Hematopoietic multipotent progenitor cell treated with erythropoietin and hydrocortisone succinate and interleukin-3 and kit ligand, for 8 days (in vitro differentiated cells): Measurements from ENCODE around the gene MCM7.
"Not testable (repeated sequence)": the region's sequence is repeated elsewhere in the genome, so short reads cannot be mapped to it uniquely, and the experiment has no call there.

Source experiments
- DNase-seq: peaks from one replicate; pipeline ENCODE4 v3.0.0-alpha.2; 2015

MCM7 gene

DNA sequence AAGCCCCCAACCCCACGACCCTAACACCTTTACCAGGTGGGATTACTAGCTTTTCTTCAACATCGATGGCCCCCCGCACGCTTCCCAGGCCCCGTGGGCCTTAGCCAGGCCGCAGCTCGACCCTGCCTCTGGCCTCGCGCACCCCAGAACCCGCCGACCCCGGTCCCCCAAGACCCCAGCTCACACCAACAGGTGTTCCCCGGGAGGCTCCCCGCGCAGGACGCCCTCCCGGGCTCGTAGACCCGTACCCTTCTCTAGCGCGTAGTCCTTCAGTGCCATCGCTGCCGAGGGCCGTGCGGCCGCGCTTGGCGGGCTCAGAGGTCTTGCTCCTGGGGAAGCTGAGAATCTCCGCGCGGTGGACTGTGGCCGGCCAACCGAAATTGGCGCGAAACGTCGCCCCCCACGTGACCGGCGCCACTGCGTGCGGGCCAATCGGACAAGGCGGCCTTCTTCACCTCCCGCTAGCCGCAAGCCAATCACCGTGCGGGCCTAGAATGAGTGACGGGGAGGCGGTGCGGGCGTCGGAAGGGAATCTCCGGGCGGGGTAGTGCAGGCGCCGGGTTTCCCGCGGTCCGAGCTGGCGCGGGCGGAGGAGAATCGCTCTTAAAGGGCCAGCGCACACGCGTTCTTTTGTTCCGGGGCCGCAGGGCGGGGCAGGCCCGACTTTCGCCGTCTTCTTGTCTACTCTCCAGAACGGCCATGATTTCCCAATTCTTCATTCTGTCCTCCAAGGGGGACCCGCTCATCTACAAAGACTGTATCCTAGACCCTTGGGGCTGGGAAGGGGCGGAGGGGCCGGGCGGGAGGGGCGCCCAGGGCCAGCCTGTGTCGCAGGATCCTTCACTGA, at the start of gene MCM7, which contains the start of gene AP4M1:
Gene MCM7, minus strand, starts transcription at position 382 of the 847 bp plus-strand sequence. Its CDS starts 103 bp downstream, at position 279.
Gene AP4M1, plus strand, starts transcription at position 628 of the 847 bp plus-strand sequence. Its CDS starts 72 bp downstream, at position 700.
- DNase-seq, result peak; percentile 99

GRCh38 chr7:100148559-100149328, 47.5 kb upstream of the MCM7 start, which contains the start of gene LAMTOR4:
Gene LAMTOR4 (plus strand): TSS chr7:100148918. CDS start chr7:100148973, 55 bp downstream.
- peak; percentile 99 for DNase-seq

- no peak for DNase-seq
Observed at GRCh38 chr7:100148225-100148558, 47.0 kb upstream of the MCM7 start.

DNA sequence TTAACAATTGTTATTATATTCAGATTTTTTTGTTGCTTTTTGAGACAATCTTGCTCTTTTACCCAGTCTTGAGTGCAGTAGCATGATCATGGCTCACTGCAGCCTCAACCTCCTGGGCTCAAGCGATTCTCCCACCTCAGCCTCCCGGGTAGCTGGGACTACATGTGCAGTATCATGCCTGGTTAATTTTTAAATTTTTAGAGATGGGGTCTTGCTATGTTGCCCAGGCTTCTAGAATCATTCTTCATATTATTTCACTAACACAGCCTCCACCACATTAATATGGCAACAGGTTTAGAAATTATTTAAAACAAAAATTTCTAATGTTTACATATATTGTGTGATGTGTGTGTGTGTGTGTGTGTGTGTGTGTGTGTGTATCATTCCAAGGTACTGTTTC, 46.1 kb upstream of the MCM7 start:
- DNase-seq, result no peak

DNA sequence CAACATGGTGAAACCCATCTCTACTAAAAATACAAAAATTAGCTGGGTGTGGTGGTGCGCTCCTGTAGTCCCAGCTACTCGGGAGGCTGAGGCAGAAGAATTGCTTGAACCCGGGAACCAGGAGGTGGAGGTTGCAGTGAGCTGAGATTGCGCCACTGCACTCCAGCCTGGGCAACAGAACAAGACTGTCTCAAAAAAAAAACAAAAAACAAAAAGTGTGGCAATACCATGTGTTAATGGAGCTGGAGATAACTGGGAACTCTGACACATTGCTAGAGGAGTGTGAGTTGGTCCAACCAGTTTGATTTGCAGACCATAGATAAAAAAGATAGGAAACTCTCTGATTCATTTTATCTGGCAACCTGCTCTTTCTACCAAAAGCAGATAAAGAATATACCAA, 45.2 kb upstream of the MCM7 start:
- peak; percentile 68 for DNase-seq

GRCh38 chr7:100142461-100142860, 41.3 kb upstream of the MCM7 start:
- no peak for DNase-seq

DNA sequence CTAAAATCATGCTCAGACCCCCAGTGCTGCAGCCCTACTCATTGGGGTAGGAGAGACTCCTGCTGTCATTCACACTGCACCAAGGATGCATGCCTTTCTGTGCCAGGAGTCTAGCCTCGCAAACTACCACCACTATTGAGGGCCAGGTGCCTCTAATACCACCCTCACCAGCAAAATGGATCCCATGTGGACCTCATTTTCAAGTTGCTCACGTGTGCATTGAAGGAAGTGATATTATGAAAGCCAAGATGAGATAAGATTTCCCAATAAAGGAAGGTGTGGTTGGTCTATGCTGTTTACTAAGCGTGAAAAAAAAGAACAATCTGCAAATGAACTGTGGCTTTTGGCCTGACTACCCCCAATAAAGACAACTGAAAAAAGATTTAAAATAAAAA, 40.4 kb upstream of the MCM7 start:
- no peak for DNase-seq

GRCh38 chr7:100137851-100138760, 36.9 kb upstream of the MCM7 start:
- DNase-seq, result no peak

DNA sequence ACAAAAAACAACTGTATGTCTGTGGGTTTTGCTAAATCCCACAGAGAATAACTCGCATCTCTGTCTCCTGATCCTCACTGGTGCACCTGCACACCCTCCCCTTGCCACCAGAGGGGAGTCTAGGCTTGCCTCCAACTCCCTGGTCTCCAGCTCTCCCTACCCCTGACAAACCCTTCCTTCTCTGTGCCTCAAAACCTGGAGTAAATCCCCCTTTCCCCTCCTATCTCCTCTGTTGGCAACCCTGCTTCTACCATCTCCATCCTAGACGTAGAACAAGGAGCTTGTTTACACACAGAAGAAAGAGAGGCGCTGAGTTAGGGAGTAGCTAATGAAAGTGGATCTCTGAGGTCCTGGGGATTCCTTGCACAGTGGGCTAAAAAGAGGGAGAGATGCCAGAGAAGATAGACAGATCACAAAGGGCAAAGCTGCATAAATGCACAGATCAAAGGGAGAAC, 31.5 kb upstream of the MCM7 start:
- DNase-seq, result peak; percentile 78

DNA sequence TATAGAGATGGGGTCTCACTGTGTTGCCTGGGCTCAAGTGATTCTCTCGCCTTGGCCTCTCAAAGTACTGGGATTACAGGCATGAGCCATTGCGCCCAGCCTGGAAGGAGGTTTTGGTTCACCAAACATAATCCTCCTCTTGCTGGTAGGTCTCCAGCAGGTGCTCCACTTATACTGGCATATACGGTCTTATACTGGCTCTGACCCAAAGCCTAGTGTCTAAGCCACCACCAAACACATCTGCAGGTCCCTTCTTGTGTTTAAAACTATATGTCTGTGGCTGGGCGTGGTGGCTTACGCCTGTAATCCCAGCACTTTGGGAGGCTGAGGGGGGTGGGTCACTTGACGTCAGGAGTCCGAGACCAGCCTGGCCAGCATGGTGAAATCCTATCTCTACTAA, 30.9 kb upstream of the MCM7 start:
- no peak for DNase-seq

DNA sequence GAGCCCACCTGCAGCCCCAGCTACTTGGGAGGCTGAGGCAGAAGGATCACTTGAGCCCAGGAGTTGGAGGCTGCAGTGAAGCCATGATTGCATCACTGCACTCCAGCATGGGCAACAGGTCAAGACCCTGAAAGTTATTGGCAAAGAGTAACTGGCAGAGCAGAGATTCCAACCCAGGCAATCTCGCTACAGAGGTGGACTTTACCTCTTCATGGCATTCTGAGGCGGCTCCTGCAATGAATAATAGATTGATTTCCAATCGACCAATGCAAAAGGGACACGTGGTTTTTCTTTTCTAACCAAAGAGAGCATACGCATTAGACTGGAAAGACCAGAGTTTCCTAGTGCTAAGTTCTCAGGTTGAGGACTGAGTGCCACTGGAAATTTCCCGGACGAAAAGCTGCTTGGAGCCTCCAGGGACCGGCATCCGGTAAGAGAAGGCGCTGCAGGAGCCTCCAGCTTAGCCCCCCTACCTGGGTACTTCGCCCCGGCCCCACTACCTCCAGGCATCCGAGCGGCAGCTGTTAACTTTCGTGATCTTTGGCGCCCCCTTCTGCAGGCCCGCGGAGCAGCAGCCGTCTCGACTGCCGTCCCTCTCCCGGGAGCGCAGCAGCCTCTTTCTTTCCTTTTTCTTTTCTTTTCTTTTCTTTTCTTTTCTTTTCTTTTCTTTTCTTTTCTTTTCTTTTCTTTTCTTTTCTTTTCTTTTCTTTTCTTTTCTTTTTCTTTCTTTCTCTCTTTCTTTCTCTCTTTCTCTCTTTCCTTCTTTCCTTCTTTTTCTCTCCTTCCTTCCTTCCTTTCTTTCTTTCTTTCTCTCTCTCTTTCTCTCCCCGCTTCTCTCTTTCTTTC, 29.6 kb upstream of the MCM7 start:
- DNase-seq, result peak; percentile 64

DNA sequence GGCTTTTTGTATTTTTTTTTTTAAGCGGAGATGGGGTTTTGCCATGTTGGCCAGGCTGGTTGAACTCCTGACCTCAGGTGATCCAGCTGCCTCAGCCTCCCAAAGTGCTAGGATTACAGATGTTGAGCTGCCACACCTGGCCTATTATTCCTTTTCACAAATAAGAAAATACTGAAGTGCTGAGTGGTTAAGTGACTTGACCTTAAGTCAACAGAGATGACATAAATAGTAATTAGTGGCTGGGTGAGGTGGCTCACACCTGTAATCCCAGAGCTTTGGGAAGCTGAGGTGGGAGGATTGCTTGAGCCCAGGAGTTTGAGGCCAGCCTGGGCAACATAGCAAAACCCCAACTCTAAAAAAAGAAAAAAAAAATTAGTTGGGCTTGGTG, 29.0 kb upstream of the MCM7 start:
- DNase-seq, result not testable (repeated sequence)

DNA sequence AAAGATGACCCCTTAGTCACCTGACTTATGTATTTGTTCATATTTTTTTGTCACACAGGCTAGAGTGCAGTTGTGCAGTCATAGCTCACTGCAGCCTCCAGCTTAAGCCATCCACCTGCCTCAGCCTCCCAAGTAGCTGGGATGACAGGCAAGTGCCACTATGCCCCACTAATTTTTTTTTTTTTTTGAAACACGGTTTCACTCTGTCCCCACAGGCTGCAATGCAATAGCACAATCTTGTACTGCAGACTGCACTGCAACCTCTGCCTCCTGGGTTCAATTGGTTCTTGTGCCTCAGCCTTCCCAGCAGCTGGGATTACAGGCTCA, 27.4 kb upstream of the MCM7 start:
- DNase-seq, result no peak

- peak; percentile 52 for DNase-seq
Observed at GRCh38 chr7:100127866-100128636, 26.9 kb upstream of the MCM7 start.

GRCh38 chr7:100126931-100127865, 26.0 kb upstream of the MCM7 start, which contains the start of gene MBLAC1:
Gene MBLAC1 (plus strand): TSS chr7:100126967. CDS start chr7:100127396, 429 bp downstream.
- DNase-seq, result peak; percentile 92

DNA sequence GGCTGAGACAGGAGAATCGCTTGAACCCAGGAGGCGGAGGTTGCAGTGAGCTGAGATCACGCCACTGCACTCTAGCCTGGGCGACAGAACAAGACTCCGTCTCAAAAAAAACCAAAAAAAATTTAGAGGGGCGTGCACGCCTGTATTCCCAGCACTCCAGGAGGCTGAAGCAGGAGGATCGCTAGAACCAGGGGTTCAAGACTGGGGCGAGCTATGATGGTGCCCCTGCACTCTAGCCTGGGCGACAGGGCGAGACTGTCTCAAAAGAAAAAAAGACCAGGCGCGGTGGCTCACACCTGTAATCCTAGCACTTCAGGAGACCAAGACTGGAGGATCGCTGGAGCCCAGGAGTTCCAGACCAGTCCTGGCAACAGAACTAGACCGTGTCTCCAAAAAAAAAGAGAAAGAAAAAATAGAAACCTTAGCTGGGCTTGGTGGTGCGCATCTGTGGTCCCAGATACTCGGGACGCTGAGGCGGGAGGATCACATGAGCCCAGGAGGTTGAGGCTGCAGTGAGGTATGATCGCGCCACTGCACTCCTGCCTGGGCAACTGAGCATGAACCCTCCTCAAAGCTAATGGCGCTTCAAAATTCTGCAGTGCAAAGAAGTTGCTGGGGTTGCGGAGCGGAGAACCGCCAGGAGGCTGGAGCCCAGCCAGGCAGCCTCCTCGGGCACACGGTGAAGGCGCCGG, 25.2 kb upstream of the MCM7 start:
- no peak for DNase-seq

- peak; percentile 64 for DNase-seq
Observed at GRCh38 chr7:100124301-100125230, 23.4 kb upstream of the MCM7 start.

GRCh38 chr7:100122568-100122967, 21.4 kb upstream of the MCM7 start:
- DNase-seq, result peak; percentile 90
